HG03159 (cell line): ENCODE data around the gene HLCS.
"Not testable (repeated sequence)": the region's sequence is repeated elsewhere in the genome, so short reads cannot be mapped to it uniquely, and the experiment has no call there.

Source experiments
- ATAC-seq: cut with Tn5 transposase; IDR thresholded peaks from one replicate; pipeline ENCODE4 v1.9.1; 2021; ENCODE audit warnings: mild to moderate bottlenecking, moderate library complexity; ENCODE audit not compliant: unreplicated experiment

HLCS gene

DNA sequence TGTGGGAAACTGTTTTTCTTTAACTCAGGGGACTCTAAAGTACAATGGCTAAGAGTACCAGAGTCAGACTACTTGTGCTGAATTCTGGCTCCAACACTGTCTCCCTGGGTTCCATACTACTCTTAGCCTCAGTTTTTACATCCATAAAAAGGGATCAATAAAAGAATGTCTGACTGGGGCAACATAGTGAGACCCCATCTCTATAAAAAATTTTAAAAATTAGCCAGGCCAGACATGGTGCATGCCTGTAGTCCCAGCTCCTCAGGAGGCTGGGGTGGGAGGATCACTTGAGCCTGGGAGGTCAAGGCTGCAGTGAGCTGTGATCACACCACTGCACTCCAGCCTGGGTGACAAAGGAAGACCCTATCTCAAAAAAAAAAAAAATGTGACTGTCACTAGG, 150.4 kb downstream of the HLCS start:
- not testable (repeated sequence) for ATAC-seq

DNA sequence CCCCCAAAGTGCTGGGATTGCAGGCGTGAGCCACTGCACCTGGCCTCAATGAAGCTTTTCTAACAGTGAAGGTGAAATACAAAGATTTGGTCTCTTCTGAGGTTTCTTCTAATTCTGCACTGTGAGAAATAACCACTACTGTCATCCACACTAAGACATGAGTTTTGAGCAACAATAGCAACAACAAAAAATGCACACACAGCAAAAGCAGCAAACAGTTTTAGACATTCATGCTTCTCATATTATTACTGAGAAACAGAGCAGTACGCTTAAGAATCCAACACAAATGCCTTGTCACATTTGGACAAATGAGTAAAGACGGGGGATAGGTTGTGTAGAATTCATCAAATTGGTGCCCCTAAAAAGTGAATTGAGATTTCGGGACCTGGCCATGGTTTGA, 151.2 kb downstream of the HLCS start:
- ATAC-seq: no peak

DNA sequence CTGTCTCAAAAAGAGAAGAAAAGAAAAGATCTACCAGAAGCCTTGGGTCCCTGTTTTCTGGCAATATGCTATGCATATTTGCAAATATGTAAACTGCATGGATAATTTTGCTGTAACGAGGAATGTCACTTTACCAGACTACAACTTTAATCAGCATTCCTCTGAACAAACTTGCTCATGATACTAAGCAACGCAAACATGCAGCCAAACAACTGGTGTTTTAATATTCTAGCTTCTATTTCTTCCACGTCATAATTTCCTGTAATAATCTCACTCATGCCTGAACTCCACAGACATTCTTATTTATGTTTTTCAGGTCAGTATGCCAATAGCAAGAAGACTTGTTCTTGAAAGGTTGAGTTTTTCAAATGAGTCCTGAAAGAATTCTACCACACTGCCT, 153.4 kb downstream of the HLCS start:
- ATAC-seq: no peak

DNA sequence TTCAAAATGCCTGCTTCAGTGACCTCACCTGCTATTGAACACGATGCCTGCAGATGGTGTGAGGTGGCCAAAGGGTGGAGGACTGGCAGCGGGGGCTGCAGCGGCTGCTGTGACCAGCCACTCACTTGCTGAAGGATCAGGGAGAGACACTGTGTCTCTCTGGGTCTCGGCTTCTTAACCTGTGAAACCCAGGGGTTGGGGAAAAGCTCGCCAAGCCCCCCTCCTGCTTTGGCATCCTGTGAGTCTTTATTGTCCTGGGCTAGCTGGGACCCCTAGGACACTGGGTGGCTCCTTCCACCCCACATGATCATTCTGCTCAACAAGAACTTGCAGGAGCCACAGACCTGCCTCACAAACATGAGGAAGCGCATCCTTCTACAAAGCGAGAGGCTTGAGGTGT, 154.7 kb downstream of the HLCS start:
- no peak for ATAC-seq

DNA sequence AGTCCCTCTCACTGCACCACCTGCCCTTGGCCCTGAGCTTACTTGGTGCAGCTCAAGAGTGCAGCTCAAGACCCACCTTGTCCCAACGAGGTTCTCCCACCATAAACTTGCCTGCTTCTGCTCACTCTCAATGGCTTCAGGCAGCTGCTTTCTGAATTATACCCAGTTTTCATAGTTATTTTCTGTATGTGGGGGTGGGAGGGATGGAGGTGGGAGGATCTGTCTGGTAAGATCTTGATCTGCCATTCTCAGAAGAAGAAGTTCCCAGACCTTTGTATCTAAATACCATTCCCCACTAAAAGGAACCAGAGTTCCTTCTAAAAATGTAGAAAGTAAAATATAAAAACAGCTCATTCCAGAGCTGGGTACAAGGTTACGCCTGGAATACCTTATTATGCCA, 156.0 kb downstream of the HLCS start:
- no peak for ATAC-seq

DNA sequence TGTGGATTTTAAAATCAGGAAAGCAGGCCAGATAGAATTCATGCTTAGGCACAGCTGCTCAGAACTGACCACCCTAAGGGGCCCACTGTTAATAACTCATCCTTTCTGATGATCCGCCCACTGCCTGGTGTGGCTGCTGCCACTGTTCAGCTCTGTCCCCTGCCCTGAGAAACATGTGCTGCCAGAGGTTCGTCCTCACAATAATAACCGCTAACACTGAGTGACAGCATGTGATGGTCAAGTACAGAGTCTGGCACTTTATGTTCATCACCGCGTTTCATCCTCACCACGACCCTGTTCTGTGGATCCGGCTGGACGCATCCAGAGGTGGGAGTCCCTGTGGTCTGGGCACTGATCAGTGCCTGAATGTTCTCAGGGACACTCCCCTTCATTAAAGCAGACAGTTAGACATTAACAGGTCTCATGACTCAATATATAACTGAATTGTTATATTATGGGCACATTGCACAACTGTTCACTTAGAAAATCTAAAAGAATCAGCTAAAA, 159.0 kb downstream of the HLCS start:
- no peak for ATAC-seq

DNA sequence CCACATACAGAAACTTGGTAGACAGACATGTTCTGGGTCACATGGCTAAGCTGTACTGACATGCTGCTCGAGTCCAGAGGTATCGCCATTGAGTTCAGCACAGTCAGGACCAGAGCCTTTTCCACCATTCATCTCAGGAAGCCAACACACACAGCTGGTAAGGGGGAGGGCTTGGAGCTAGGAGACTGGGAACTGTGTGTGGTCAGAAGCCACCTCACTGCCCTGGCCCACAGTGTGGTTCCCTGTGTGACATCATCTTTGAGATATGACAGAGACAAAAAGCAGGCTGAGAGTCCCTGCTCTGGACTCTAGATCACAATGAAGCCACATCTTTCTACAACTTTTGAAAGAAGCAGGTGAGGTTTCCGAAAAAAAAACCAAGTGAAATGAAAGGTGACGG, 160.4 kb downstream of the HLCS start:
- ATAC-seq: no peak

DNA sequence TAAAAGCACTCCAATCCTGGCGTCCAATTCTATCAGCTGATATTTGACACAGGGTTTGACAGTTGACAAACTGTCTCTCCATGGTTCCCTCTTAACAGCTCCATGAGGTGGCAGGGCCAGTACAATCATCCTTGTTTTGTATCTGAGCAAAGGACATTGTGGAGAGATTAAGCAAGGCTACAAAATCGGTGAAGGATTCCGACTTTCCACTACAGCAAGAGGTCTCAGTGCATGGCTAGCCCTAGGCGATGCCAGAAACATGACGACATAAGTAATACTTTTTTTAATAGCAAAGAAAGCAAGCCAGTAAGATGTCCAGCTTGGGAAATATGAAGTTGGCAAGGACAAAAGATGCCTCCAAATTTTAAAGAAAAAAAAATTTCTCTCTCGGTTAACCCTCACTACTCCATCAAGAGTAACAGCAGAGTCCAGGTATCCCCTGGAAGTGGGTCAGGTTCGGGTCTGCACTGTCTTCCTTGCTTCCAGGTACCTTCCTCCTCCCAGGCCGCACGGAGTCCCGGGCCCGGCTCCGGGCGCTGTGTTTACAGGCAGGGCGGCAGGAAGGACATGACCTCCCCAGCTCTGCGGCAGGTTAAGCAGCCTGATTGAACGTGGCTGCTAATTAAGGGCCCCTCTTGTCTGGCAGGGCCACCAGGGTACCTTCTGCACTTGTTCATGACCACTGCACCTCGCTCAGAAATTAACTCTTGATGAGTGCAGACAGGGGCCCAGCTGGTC, 161.4 kb downstream of the HLCS start:
- ATAC-seq: no peak

DNA sequence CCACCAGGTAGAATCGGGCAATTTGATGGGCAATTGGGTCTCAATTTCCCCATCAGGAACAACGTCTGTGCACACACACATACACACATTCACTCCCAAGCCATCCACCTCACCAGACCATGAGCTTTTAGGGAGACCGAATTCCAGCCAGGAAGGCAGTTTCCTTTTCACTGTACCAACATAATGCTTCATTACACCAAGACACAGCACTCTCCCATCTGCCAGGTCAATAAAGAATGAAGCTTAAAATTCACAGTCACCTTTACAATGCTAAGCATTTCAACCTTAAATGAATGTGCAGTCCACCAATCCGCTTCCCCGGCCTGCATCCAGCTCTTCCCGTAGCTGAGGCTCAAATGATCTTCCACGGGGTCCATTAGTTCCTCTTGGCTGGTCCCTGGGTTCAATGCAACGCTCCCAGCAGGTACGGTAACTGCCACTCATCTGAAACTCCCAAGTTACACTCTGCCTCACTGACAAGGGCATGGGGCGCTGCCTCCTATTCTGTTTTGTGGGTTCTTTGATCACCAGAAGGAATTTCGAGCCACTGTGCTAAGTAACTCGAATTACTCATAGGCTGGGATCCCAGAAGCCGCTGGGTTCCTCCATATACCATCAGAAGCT, 162.5 kb downstream of the HLCS start:
- no peak for ATAC-seq

DNA sequence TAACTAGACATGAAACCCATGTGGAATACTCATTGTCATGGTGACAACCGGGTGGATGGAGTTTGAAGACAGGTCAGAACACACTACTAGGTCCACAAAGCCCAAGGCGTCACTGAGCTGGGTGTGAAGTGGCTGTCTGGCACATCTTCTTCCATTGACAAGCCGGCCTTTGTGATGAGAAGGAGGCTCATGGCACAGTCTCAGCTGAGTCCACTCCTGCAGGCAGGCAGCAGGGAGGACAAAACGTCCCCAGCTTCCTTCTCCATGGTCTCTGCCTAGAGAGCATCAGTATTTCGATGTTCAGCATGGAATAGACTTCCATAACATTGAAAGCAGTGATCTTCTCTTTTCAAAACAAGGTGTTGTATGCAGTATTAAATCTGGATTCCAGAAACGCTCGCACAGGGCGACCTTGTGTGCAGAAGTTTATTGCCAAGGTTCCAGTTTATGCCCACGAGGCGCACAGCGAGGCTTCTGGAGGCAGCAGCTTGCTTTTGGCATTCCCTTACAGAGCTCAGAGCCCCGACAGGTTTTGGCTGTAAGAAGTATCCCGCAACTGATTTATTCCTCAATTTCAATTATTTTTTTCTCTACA, 163.3 kb downstream of the HLCS start:
- no peak for ATAC-seq

DNA sequence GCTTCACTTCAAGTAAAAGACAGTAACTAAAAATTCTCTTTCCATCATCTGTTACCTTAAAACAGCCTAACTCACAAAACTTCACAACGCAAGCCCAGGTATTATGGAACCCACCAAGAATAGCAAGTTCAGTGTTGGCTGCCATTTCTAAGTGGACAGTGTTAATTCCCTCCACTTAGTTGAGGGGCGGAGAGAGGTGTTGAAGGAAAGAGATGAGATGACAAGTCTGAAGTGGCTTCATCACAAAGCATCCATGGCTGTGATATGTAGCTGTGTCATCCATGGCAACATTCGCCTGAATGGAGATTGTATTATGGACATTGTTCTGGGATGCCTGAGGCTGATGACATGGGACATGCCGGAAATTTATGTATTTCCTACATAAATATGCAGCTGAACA, 165.7 kb downstream of the HLCS start:
- ATAC-seq: no peak

DNA sequence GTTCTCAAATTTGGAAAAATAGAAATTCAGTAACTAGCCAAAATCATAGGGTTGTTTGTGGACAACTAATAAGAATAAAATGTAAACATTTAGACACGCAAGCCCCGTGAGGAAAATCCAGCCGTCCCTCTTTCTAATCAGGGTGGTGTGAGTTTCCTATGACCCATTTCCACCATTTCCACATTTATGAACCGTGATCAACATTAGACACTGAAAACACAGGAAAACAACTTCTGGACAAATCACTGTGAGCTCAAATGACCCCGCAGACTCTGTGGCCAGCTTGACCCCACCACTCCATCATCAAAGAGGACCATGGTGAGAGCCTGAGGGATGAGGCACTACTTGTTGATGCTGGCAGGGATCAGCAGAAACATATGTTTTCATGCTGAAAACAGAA, 166.6 kb downstream of the HLCS start:
- ATAC-seq: no peak

DNA sequence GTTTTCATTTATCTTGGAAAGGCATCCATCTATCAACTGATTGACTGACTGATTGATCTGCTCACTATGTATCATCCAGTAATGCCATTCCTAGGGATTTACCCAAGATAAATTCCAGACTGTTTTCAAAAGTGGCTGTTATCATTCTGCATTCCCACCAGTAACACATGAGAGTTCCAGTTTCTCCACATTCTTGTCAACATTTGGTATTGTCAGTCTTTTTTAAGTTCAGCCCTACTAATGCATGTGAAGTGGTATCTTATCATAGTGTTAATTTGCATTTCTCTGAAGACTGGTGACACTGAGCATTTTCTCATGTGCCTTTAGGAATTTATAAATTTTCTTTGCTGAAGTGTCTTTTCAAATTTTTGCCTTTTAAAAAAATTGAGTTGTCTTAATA, 168.0 kb downstream of the HLCS start:
- no peak for ATAC-seq

DNA sequence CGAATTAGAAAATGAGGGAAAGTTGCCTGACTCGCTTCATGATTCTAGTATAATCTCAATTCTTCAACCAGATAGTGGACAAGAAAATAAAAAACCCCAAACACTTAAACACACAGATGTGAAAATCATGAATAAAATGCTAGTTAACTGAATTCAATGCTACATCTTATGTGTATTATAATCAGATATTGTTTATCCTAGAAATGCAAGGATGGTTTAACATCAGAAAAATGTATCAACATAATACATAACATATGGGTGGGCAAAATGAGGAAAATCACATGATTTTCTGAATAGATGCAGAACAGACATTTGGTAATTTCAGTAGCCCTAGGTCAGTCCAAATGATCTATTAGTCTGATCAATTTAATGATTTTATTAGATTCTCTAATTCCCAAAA, 170.4 kb downstream of the HLCS start:
- no peak for ATAC-seq

DNA sequence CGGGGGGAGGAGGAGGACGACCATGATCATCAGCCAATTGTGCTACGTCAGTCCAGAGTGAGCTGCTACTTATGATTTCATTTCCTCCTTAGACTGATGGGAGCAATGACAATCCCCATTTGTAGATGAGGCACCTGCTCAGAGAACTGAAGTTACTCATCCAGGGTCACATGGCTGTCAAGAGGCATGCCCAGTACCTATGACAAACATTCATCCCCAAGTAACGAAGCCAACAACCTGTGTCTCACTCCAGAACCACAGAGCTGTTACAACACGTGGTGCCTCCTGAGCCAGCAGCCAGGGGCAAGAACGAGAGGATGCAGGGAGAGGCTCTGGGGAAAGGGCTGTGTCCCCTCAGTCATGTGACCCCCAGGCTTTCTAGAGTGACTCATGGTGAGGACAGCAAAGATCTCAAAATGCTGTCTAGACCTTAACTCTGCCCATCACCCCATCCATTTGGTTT, 173.9 kb downstream of the HLCS start:
- no peak for ATAC-seq

DNA sequence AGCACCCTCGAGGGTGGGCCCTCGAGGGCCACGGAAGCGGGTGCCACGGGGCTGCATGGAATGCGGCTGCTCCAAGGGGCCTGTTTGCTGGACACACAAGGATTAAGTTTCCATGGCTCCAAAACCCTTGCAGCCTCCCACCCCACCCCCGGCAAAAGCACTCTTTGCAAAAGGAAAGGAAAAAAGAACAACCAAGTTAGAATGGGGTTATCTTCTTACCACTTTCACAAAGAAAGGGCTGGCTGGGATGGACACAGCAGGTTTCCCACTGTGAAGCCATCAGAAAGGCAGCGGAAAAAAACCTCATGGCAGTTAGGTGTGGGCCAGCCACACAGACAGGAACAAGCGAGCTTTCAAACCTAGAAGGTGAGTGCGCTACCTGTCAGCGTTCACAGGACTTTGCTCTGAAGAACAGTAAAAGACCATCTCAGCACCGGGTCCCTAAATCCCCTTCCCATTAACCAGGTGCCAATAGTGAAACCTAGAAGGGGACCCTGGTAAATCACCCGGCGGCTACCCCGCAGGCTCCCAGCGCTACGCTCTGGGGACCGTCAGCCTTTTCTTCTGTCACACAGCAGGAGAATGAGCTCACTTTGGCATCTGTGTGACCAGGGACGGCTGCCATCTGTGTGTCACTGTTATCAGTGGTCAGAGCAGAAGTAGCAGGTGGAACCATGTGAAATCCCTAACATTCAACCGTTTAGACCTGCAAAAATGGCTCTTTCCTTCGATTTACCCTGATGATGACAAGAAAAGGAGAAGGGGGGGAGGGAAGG, 174.6 kb downstream of the HLCS start:
- ATAC-seq: no peak

DNA sequence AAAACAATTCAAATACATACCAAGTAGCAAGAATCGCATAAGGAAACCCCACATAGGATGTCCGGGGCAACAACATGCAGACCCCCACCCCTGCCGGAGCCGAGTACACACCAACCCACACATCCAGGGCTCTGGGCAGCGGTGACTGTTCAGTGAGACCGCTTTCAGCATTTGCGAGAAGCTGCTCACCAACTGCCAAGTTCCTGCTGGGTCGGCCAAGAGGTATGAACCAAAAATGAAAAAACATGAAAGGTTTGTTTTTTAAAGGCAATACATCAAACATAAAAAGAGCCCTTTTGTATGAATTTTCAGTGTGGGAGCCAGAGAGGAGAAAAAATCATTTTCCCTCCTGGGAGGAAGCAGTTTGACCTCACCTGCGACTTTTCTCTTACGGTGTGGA, 175.3 kb downstream of the HLCS start:
- no peak for ATAC-seq

DNA sequence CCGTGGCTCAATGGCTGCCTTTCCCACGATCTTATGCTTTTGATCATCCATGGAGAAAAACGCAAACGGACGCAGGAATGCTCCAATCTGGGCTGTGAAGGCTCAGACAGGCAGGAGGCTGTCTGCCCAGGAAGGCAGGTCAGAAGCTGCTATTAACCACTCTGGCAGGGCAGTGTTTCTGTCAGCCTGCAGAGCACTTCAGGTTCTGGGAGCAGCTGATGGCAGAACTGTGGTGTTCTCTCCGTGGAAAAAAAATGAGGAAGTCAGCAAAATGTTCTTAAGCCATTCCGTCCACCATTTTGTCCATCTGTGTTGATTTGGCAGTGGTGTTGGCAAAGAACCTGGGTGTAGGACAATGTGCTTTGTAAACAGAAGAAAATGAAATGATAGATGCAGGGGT, 175.9 kb downstream of the HLCS start:
- ATAC-seq: no peak

DNA sequence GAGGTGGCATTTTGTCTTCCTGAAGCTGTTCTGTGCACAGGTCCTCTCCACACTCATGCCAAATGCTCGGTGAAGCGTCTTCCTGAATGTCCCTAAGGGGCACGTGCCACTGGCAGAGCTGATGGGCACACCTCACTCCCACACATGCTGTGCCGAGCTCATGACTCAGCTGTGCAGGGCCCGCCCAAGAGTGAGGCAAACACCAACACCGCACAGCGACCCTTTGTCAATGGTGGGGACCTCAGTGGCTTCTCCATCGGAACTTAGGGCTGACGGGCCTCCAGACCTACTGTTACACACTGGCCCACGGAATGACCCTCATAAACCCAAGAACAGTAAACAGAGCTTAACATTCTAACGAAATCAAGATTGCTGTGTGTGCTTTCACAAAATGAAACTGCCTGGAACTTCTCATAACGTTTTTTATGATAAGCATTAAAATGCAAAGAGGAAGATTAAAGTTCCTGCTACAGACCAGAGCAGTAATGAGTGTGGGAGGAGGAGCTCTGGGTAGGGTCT, 178.3 kb downstream of the HLCS start:
- no peak for ATAC-seq

DNA sequence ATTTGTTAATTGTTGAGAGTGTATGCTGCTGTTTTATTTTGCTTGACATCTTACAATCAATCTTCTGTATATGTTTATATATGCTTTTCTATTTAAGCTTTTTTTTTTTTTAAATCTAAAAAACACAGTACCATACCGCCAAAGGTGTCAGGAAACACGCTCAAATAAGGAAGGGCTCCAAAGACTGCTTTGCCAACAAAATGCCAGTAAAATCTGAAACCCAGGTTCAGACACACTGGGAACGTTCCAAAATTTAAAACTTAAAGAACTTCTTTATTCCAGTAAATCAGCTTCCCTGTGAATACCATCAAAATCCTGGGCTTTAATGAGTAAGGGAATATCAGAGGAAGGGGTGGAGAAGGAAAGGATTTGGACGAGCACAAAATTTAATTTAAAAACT, 180.3 kb downstream of the HLCS start:
- ATAC-seq: no peak

DNA sequence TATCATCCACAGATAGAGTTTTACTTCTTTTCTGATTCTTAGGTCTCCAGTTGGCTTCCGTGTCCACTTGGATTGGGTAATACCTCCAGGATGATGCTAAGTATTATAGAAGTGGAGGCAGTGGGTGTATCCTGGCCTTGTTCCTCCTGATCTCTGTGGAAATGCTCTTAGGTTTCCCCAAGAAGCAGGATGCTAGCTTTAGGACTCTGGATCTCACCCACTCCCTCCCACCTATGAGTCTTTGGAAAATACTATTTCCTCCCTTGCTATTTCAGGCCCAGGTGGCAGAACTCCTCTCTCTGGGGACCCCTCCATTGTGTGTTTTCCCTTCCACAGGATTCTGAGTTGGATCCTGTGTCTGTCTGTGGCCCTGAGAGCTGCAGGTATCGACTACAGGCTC, 180.9 kb downstream of the HLCS start:
- ATAC-seq: no peak
